ENCODE results near the gene RIT2.

RIT2 gene

DNA sequence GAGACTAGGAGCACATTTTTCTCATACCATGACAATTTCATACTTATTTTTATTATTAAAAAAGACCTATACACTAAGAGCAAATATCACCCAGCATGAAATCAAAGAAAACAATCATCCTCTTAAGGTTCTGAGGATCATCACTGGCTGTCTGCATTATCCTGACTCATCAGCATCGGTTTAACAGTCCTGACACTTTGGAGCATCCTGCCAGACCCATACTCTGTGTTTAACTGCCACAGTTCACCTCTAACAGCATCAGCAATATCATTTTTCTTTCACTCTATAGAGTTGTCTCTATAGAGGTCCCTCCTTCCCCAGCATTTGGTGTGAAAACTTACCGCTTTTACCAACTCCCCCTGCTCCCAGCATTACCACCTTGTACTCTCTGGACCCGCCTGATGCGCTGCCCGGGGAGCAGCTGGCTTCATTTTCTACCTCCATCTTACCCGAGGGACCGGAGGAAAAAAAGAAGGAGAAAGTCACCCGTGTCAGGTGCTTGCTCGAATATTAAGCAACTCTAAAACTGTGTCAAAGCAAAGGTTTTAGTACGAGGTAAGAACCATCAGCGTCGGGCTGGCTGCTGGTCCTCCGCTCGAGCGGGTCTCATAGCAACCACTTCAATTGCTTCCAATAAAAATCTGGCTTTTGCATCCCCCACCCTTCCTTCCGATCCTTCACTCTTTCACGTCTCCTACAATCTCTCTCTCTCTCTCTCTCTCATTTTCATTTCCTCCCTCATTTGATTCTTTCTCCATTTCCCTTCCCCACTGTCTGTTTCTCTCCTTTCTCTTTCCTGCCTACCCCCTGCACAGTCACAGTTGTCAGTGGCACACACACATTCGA lies at the start of gene RIT2:
Gene RIT2 (minus strand): TSS at position 610 of the 846 bp plus-strand sequence.
- Mint-ChIP-seq H3K36me3 (no peaks in the 10 kb centered on the region), H3K27ac (no peak within 1 kb of the TSS), H3K4me1 (no peaks in the 10 kb centered on the region), H3K27me3 (no peaks in the 10 kb centered on the region), H3K4me3 (no peak within 1 kb of the TSS), H3K9me3 (peaks cover 5% of the 10 kb centered on the region)
- CTCF ChIA-PET: no interaction called here
- no peak for DNase-seq

DNA sequence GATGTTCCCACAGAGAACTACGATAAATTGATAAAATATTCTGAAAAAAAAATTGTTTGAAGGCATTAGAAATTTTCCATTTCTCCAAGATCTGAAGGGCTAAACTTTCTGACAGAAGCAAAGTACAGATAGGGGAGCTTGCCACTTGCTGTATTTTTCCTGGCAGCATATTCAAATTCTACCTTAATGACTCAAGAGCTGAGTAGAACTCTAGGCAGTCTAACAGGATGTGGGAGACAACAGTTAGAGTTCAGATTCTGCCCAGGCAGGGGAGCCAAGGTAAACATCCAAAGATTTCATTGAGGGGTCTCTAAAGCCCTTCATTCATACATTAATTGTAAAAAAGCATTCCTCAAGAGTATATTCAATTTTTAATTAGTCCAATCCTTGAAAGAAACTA lies 46.0 kb upstream of the RIT2 start:
- no peak overlapping the region for H3K4me3 Mint-ChIP-seq
- H3K27ac Mint-ChIP-seq: no peak overlapping the region
- H3K9me3 Mint-ChIP-seq: peaks cover 10% of the 10 kb centered on the region
- CTCF ChIA-PET: no interaction called here
- H3K36me3 Mint-ChIP-seq: no peaks in the 10 kb centered on the region
- H3K4me1 Mint-ChIP-seq: no peaks in the 10 kb centered on the region
- no peaks in the 10 kb centered on the region for H3K27me3 Mint-ChIP-seq
- DNase-seq: no peak

- Mint-ChIP-seq H3K27me3 (no peaks in the 10 kb centered on the region), H3K4me3 (no peak overlapping the region), H3K9me3 (peaks cover 5% of the 10 kb centered on the region), H3K36me3 (no peaks in the 10 kb centered on the region), H3K4me1 (no peaks in the 10 kb centered on the region), H3K27ac (no peak overlapping the region)
- no peak for DNase-seq
- CTCF ChIA-PET: no interaction called here
These were observed 45.0 kb upstream of the RIT2 start for GRCh38 chr18:43160509-43160908.

DNA sequence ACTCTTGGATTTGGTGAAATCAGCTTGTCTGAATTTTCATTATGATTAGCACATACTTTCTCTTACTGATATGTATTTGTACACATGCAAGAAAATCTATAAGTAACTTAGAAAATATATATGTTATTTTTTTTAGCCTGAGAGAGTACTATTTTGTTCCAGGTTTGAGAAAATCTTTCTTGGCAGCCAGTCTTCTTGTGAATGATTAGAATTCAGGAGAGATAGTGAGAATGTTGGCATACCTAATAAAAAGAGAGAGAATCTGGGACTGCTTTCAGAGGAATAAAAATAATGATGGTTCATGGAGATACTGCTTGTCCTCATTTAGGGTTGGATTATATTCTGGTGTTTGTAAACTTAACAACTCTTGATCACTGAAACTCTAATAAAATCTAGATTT lies 44.4 kb upstream of the RIT2 start:
- CTCF ChIA-PET: no interaction called here
- no peaks in the 10 kb centered on the region for H3K36me3 Mint-ChIP-seq
- no peak for DNase-seq
- peaks cover 4% of the 10 kb centered on the region for H3K9me3 Mint-ChIP-seq
- no peak overlapping the region for H3K27ac Mint-ChIP-seq
- no peaks in the 10 kb centered on the region for H3K4me1 Mint-ChIP-seq
- no peaks in the 10 kb centered on the region for H3K27me3 Mint-ChIP-seq
- H3K4me3 Mint-ChIP-seq: no peak overlapping the region

DNA sequence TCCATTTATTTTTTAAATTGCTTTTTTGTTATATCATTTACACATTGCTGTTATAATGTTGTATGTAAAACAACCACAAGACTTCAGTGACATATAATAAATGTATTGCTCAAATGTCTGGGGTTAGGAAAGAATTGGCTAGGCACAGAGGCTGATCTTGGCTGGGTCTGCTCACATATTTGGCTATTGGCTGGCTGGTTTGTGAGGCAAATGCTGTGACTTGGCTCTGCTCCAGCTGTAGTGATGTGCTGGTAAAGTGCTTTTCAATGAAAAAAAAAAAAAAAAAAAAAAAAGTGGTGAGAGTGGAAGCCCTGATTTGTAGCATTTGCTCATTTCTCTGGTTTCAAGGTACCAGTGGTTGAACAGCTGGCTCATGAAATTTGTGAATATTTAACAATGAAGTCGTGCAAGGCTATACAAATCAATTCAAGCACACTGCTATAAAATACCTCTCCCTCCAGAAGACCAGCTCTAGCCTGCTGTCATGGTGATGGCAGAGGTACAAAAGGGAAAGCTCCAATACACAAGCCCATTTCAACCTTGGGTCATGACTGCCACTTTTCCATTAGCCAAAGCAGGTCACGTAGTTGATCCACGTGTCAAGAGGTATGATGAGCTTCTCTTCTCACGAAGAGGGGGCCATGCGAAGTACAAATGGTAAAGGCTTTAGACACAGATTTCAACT lies 43.7 kb upstream of the RIT2 start:
- H3K27me3 Mint-ChIP-seq: no peaks in the 10 kb centered on the region

GRCh38 chr18:43158381-43158780 lies 42.9 kb upstream of the RIT2 start:
- Mint-ChIP-seq H3K36me3 (no peaks in the 10 kb centered on the region), H3K4me1 (no peaks in the 10 kb centered on the region), H3K27ac (no peak overlapping the region), H3K4me3 (no peak overlapping the region), H3K9me3 (no peaks in the 10 kb centered on the region), H3K27me3 (no peaks in the 10 kb centered on the region)
- DNase-seq: no peak
- CTCF ChIA-PET: no interaction called here

More for the DNA sequence above, 43.7 kb upstream of the RIT2 start:
- no peak for DNase-seq
- peaks cover 3% of the 10 kb centered on the region for H3K9me3 Mint-ChIP-seq
- no peak overlapping the region for H3K4me3 Mint-ChIP-seq
- no peaks in the 10 kb centered on the region for H3K36me3 Mint-ChIP-seq
- CTCF ChIA-PET: no interaction called here
- no peaks in the 10 kb centered on the region for H3K4me1 Mint-ChIP-seq
- H3K27ac Mint-ChIP-seq: no peak overlapping the region

GRCh38 chr18:43155842-43156241 lies 40.4 kb upstream of the RIT2 start:
- H3K4me1 Mint-ChIP-seq: no peaks in the 10 kb centered on the region
- DNase-seq: no peak
- no peak overlapping the region for H3K27ac Mint-ChIP-seq
- H3K4me3 Mint-ChIP-seq: no peak overlapping the region
- H3K9me3 Mint-ChIP-seq: peaks cover 2% of the 10 kb centered on the region
- no peaks in the 10 kb centered on the region for H3K27me3 Mint-ChIP-seq
- no peaks in the 10 kb centered on the region for H3K36me3 Mint-ChIP-seq
- CTCF ChIA-PET: no interaction called here

- Mint-ChIP-seq H3K27me3 (no peaks in the 10 kb centered on the region), H3K4me1 (no peaks in the 10 kb centered on the region), H3K27ac (no peak overlapping the region), H3K36me3 (no peaks in the 10 kb centered on the region), H3K4me3 (no peak overlapping the region), H3K9me3 (peaks cover 14% of the 10 kb centered on the region)
- no peak for DNase-seq
- CTCF ChIA-PET: no interaction called here
These were observed 32.7 kb upstream of the RIT2 start for GRCh38 chr18:43148231-43148630.

DNA sequence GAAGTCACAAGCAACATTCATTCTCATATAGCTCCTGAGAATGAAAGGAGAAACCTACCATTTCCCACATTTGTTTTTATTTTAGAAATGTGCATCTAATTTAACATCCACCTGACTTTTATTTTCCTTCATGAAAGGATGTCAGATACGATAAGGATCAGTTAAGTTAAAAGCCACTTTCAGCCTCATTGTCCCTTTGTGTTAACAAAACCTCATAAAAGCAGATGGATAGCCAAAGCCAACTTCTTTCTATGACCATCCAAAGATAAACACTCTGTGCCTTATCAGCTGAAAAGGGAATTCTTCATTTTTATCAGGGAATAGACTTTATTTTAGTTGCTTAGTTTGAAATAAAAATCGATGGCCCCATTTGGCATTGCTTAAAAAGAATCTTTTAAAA lies 25.7 kb upstream of the RIT2 start:
- no peak overlapping the region for H3K4me3 Mint-ChIP-seq
- no peak for DNase-seq
- H3K9me3 Mint-ChIP-seq: peaks cover 20% of the 10 kb centered on the region
- H3K27me3 Mint-ChIP-seq: no peaks in the 10 kb centered on the region
- no peaks in the 10 kb centered on the region for H3K36me3 Mint-ChIP-seq
- H3K27ac Mint-ChIP-seq: no peak overlapping the region
- H3K4me1 Mint-ChIP-seq: no peaks in the 10 kb centered on the region
- CTCF ChIA-PET: no interaction called here

DNA sequence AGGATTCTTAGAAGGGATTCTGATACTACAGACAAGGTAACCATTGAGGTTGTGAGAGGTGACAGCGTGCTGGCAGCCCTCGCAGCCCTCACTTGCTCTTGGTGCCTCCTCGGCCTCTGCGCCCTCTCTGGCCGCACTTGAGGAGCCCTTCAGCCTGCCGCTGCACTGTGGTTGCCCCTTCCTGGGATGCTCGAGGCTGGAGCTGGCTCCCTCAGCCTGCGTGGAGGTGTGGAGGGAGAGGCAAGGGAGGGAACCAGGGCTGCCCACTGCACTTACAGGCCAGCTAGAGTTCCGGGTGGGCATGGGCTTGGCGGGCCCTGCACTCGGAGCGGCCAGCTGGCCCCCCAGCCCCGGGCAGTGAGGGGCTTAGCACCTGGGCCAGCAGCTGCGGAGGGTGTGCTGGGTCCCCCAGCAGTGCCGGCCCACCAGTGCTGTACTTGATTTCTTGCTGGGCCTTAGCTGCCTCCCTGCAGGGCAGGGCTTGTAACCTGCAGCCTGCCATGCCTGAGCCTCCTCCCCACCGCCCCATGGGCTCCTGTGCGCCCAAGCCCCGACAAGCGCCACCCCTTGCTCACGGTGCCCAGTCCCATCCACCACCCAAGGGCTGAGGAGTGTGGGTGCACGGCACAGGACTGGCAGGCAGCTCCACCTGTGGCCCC lies 23.9 kb upstream of the RIT2 start:
- peaks cover 17% of the 10 kb centered on the region for H3K9me3 Mint-ChIP-seq
- no peak overlapping the region for H3K4me3 Mint-ChIP-seq
- CTCF ChIA-PET: no interaction called here
- H3K4me1 Mint-ChIP-seq: no peaks in the 10 kb centered on the region
- no peak for DNase-seq
- no peaks in the 10 kb centered on the region for H3K27me3 Mint-ChIP-seq
- H3K36me3 Mint-ChIP-seq: no peaks in the 10 kb centered on the region
- no peak overlapping the region for H3K27ac Mint-ChIP-seq

- H3K27me3 Mint-ChIP-seq: no peaks in the 10 kb centered on the region
- CTCF ChIA-PET: no interaction called here
- H3K36me3 Mint-ChIP-seq: no peaks in the 10 kb centered on the region
- H3K4me1 Mint-ChIP-seq: no peaks in the 10 kb centered on the region
- no peak for DNase-seq
- H3K4me3 Mint-ChIP-seq: no peak overlapping the region
- H3K9me3 Mint-ChIP-seq: peaks cover 8% of the 10 kb centered on the region
- no peak overlapping the region for H3K27ac Mint-ChIP-seq
These were observed 19.4 kb upstream of the RIT2 start for GRCh38 chr18:43134876-43135275.

GRCh38 chr18:43130716-43131260 lies 15.3 kb upstream of the RIT2 start:
- Mint-ChIP-seq H3K27ac (no peak overlapping the region), H3K4me1 (no peaks in the 10 kb centered on the region), H3K9me3 (peaks cover 4% of the 10 kb centered on the region), H3K27me3 (no peaks in the 10 kb centered on the region), H3K36me3 (no peaks in the 10 kb centered on the region), H3K4me3 (no peak overlapping the region)
- CTCF ChIA-PET: no interaction called here
- no peak for DNase-seq

DNA sequence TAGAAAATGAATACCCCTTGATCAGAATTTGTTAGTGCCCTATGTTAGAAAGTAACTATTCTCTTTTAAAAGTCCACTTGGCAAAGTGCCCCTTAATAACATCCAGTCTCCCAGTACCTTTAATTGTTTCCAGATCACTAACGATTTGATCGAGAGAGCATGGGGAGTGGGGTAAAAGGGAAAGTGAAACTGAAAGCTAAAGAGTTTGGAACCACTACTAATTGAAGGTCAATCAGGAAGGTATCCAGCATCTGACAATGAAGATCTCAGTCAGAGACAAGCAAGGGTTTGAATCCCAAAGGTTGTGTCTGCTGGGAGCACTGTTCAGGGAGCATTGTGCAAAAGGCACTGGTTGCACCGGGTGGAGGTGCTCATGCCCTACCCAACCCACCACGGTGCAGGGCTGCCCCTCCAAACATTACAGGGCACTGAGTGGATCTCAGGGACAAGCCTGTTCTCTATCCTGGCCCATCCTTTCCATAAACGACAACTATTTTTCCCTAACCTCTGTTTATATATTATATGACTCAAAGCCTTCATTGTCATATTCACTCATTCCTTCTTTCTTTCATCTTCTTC lies 14.6 kb upstream of the RIT2 start:
- CTCF ChIA-PET: no interaction called here
- Mint-ChIP-seq H3K4me3 (no peak overlapping the region), H3K27me3 (no peaks in the 10 kb centered on the region), H3K36me3 (no peaks in the 10 kb centered on the region), H3K9me3 (peaks cover 4% of the 10 kb centered on the region), H3K27ac (no peak overlapping the region), H3K4me1 (no peaks in the 10 kb centered on the region)
- DNase-seq: no peak

DNA sequence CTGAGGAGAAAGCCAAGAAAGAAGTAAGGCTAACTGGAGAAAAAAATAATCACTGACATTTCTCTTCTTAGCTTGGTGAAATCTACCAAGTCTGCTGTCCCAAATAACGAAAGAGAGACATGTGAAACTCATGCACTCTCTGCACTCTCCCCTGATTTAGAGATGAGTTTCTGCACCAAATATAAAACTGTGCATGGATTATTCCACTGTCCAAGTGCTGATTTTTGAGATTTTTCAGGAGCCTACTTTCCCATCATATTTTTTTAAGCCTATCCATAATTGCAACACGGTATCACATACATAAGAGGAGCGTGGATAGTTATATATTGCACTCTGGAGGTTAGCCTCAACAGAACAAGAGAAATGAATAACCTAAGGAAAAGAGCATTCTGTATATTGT lies 10.0 kb upstream of the RIT2 start:
- DNase-seq: no peak
- Mint-ChIP-seq H3K9me3 (no peaks in the 10 kb centered on the region), H3K27me3 (no peaks in the 10 kb centered on the region), H3K4me3 (no peak overlapping the region), H3K36me3 (no peaks in the 10 kb centered on the region), H3K4me1 (no peaks in the 10 kb centered on the region), H3K27ac (no peak overlapping the region)
- CTCF ChIA-PET: no interaction called here

All from activated naive CD4-positive, alpha-beta T cell treated with anti-CD3 and anti-CD28 coated beads, Interleukin-2, amount 10 ng/mL, durations not matched to agents 7 days and 5 days (primary cell).